HG02943 (cell line): Measurements from ENCODE around the gene PLCB1.

Experiments used
- ATAC-seq: cut with Tn5 transposase; IDR thresholded peaks from one replicate; pipeline ENCODE4 v1.9.1; 2021; ENCODE audit warnings: mild to moderate bottlenecking, low read depth, moderate library complexity; ENCODE audit not compliant: unreplicated experiment

Gene PLCB1

DNA sequence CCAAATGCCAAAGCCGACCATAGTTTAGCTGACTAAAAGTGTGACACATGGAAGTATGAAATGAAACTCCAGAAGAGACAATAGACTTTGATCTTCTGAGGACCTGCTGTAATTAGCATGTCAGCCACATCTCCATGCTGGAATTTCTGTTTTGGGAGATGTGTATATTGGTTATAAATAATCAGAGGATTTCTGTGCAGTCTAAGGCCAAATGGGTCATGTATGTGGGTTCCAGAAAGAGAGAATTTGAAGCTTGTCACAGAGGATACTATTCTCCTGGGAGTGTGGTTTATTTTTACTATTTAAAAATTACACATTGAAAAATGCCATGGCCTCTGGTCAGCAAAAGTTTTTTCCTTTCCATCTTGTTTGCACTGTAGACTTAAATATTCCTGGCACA lies 531.4 kb downstream of the PLCB1 start:
- ATAC-seq, result no peak

DNA sequence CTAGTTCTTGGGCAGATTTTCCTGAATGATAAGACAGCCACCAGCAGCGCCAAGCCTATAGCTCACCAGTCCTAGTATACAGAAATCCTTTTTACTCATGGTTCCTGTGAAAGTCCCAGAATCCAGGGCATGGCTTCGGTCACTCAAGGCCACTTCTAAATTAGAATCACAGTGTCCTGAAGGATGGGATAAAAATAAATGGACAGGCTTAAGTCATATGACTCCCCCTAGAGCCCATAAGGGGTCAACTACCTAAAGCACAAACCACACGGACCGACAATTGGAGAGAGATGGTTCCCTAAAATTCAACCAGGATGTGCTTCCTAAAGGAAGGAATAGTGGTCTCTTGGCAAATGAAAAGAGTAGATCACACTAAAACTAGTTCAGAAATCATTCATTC lies 532.7 kb downstream of the PLCB1 start:
- no peak for ATAC-seq

DNA sequence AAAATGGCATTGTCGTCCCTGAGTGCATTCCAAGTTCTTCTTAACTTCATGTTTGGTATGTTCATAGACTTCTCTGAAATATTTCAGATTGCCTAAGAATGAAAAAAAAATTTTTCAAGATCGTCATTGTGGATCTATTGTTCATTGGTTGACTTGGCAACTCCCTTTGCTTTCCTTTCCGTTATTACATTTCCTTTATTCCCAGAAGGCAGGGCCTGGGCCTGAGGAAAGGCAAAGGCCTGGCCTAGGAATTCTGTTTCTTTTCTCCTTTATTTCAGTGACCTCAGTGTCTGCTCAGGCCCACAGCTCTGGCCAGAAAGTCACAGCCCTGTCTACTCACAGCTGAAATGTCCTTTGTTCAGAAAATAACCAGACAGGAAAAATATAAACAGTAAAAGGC lies 535.2 kb downstream of the PLCB1 start:
- ATAC-seq, result no peak

DNA sequence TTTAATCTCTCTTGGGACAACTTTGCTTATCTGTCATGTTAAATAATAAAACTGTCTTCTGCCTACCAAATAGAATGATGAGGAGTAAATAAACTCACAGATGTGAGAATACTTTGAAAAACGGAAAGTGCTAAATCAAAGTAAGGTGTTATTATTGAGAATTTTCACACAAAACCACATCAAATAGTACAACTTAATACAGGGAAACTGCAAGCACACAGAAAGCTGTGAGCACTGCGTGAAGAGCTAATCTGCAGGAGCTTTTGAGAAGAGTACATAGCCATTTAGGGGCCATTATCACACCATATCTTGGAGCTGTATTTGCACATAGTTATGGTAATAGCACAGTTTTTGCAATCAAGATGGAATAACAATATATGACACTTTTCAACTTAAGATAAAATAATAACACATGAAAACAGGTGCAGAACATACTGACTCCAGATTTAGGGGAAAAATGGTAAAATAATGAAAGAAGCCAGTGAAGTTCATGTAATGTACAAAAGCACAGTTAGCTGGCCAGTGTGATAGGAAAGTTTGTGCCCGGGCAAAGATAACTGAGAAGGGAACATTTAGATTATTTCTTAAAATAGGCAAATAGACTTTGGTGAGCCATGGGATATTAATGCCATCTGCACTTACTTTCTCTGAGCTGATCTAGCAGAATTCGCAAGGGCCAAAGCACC lies 538.3 kb downstream of the PLCB1 start:
- ATAC-seq, result no peak

GRCh38 chr20:8670893-8671215 lies 538.8 kb downstream of the PLCB1 start:
- no peak for ATAC-seq

DNA sequence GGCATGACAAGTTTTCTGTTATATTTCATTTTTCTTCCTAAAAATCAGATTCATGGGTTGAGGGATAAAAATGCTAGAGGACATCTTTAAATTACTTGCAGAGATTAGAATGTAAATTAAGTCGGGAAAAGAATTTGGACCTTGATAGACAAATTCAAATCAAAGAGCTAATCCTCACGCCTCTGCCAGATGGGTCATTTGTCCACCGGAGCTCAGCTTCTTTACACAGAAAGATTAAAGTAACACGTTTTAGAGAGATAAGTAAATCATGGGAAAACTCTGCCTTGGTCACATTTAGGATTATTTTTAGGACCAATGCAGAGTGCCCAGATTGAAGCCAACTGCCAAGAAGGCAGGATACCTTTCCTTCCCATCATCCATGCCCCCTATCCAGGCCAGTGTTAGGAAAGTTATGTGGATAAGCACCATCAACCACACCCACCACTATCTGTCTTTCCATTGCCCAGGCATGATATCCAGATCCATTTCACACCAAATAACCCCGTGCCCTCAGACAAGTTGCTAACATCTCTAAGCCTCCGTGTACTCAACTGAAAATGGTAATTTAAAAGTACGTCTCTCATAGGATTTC lies 539.4 kb downstream of the PLCB1 start:
- ATAC-seq, result no peak

GRCh38 chr20:8673116-8673515 lies 541.0 kb downstream of the PLCB1 start:
- ATAC-seq, result no peak

GRCh38 chr20:8675896-8676295 lies 543.8 kb downstream of the PLCB1 start:
- ATAC-seq, result no peak

GRCh38 chr20:8678098-8678776 lies 546.2 kb downstream of the PLCB1 start:
- ATAC-seq, result no peak

GRCh38 chr20:8689337-8689736 lies 557.3 kb downstream of the PLCB1 start:
- no peak for ATAC-seq

GRCh38 chr20:8690074-8690473 lies 558.0 kb downstream of the PLCB1 start:
- no peak for ATAC-seq

GRCh38 chr20:8693709-8694108 lies 561.6 kb downstream of the PLCB1 start:
- ATAC-seq, result no peak

- ATAC-seq, result no peak
Measured at GRCh38 chr20:8700756-8701155, 568.7 kb downstream of the PLCB1 start.

DNA sequence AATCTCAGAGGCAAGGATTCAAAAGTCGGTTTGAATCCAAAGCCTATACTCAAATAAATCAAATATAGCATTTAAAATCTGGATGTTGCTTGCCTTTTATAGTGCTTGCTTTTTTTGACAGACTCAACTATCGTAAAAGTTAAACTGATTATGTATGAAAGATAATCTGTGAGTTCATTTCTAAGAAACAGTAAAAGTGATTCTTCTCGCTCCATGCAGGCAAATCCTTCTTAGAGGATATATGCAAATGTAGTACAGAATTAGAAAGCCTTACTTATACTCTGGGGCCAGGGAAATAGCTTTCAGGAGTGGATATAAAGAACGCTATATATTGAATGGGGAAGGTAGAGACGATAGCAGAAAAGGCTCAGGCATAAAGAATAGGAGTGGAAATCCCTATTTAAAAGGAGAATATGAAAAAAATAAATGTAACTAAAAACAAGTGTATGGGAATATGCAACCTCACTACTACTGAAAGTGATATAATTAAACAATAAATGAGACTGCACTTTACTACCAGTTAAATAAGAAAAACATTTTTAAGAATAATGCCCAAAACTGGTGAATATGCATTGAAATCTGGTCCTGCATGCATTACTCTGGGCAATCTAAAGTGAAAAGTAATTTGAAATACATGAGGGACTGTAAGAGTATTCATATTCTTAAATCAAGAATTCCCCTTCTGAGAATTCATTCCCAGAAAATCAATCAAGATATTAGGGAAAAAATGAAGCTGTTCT lies 575.1 kb downstream of the PLCB1 start:
- ATAC-seq, result no peak

DNA sequence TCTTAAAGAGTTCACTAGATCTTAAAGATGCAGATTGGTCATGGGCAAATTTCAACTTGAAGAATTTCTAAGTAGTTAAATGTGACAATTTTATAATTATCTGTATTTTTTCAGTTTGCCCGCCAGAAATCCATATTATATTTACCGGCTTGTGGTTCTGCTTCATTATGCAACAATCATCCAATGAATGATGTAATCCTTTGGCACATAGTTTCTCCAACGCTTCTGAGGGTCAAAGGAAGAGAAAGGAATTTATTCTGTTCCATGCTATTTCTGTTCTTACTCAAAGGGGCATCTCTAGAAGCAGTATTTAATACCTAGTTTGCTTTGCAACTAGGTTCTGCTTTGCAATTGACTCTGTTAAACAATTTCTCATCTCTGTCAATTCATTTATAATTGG lies 577.6 kb downstream of the PLCB1 start:
- ATAC-seq, result no peak

- ATAC-seq, result no peak
Measured at GRCh38 chr20:8711501-8711900, 579.4 kb downstream of the PLCB1 start.

- no peak for ATAC-seq
Measured at GRCh38 chr20:8714206-8714605, 582.1 kb downstream of the PLCB1 start.

GRCh38 chr20:8718279-8718678 lies 586.2 kb downstream of the PLCB1 start:
- ATAC-seq, result no peak

DNA sequence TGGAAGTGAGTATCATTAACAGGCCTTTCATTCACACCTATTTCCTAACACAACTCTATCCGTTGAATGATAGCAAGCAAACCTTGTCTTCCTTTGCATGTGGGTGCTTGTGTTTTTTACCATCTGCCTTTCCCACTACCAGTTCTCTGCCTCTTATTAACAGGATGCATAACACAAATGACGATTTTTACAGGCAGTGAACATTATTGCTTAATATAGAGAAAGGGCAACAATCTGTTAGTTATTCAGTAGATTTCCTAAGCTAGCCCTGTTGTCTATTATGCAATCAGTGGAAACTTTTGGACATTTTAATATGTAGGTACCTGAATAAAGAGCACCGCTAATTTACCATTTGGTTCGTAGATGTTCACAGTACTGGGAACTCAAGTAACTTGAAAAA lies 588.0 kb downstream of the PLCB1 start:
- ATAC-seq, result no peak

DNA sequence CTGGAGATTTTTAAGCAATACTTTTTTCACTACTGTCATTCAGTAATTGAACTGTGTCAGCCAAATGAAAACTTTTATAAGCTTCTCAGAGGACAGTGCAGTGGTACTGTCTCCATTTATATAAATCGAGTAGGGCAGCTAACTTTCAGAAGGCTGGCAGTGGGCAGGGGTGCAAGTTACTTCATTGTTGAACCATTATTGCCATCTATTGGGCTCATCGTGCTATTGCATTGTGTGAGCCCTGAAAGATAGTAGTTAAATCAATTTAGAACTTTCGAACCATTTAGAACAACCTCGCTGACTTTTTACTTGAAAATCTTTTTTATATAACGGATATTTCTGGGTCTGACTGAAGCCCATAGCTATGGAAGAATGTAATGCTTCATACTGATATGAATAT lies 589.0 kb downstream of the PLCB1 start:
- peak; percentile 59 for ATAC-seq

- ATAC-seq, result no peak
Measured at GRCh38 chr20:8722277-8722928, 590.3 kb downstream of the PLCB1 start.
